Measurements from ENCODE around the gene TRIM24.

TRIM24 gene

GRCh38 chr7:138538518-138538917, 78.5 kb downstream of the TRIM24 start:
- no peak for DNase-seq (ENCODE audit: low read depth, low spot score)

DNA sequence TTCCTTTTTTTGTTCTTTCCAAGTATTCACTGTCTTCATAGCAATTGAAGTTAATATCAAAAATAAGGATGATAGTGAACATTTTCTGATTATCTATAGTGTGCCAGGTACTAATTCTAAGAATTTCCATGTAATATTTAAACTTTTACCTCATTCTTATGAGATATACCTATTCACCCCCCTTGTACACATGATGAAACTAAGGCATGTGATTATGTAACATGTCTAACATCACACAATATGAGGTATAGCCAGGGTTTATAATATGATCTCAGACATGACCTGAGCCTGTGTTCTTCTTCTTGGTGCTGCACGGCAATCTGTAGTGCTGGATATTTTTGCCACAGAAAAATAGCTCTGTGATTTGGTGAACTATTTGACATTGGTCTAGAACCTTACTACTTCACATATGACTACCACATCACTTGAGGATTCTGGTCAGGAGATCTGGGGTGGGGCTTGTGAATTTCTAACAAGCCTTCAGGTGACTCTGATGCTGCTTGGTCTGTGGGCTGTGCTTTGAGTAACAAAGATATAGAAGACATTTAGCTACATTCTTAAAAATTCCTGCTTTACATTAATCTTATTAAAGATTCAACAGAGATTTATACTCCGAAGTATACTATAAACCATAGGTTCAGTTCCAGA, 79.1 kb downstream of the TRIM24 start:
- no peak for DNase-seq (ENCODE audit: low read depth, low spot score)

- DNase-seq (ENCODE audit: low read depth, low spot score), result no peak
Observed at GRCh38 chr7:138542183-138542582, 82.1 kb downstream of the TRIM24 start.

- no peak for DNase-seq (ENCODE audit: low read depth, low spot score)
Observed at GRCh38 chr7:138543739-138544138, 83.7 kb downstream of the TRIM24 start.

GRCh38 chr7:138545123-138545522, 85.1 kb downstream of the TRIM24 start:
- DNase-seq (ENCODE audit: low read depth, low spot score), result no peak

GRCh38 chr7:138546064-138546619, 86.1 kb downstream of the TRIM24 start:
- DNase-seq (ENCODE audit: low read depth, low spot score), result no peak

DNA sequence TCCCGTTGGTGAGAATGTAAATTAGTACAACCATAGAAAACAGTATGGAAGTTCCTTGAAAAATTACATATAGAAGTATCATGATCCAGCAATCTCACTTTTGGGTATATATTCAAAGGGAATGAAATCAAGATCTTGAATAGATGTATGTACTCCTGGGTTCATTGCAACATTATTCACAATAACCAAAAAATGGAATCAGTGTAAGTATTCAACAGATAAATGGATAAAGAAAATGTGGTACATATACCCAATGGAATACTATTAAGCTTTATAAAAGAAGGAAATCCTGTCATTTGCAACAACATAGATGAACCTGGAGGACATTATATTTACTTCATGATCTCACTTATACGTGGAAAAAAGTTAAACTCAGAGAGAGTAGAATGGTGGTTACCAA, 86.8 kb downstream of the TRIM24 start:
- no peak for DNase-seq (ENCODE audit: low read depth, low spot score)

GRCh38 chr7:138549082-138549481, 89.0 kb downstream of the TRIM24 start:
- no peak for DNase-seq (ENCODE audit: low read depth, low spot score)

DNA sequence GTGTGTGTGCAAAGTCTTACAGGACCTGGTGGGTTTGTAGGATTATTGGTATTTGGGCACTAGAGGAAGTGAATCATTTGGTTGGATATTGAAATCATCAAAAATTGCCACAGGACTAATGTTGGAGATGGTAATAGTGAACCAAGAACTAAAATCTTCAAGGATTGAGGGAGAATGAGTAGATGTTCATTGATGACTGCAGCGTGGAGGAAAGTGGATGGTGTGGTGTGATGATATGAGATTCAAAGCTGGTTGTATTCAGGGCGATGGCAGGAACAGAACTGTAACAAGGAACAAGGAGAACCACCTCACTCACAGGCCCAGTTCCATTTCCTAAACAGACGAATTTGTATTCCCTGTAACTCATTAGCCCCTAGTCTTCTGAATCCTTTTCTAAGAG, 90.3 kb downstream of the TRIM24 start:
- DNase-seq (ENCODE audit: low read depth, low spot score), result no peak

DNA sequence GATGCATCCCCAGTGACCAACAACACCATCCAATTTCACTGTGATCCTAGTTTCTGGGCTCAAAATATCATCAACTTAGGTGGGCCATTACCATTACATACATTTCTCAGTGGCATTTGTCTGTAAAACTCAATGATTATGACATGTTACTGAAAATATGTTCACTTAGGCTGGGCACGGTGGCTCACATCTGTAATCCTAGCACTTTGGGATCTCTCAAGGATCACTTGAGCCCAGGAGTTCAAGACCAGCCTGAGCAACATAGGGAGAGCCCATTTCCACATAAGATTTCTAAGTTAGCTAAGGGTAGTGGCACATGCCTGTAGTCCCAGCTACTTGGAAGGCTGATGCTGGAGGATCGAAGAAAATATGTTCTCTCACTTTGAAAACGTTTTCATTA, 91.0 kb downstream of the TRIM24 start:
- DNase-seq (ENCODE audit: low read depth, low spot score), result no peak

DNA sequence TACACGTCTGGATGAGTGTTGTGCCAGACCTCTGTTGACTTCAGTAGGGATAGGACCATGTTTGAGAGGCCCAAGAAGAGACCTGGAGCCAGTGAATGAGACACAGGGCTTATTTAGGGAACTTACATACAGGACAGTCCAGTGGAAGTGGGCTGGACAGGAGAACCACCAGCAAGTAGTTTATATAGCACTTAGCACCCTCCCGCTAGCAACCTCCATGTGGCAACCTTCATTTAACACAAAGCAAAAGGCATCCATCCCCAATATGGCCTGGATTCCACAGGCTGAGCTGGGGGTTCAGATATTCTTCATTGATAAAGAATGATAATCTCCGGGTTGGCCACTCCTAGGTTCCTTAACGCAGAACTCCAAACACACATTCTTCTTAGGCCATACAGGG, 93.7 kb downstream of the TRIM24 start:
- DNase-seq (ENCODE audit: low read depth, low spot score), result no peak

DNA sequence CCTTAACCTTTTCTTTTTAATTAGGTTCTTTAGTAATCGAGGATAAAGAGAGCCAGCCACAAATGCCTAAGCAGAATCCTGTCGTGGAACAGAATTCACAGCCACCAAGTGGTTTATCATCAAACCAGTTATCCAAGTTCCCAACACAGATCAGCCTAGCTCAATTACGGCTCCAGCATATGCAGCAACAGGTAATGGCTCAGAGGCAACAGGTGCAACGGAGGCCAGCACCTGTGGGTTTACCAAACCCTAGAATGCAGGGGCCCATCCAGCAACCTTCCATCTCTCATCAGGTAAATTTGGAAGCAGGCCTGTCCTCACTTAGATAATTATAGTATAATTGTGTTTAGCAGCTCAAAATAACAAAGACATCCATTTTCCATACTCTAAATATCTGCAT, 94.6 kb downstream of the TRIM24 start:
- DNase-seq (ENCODE audit: low read depth, low spot score), result no peak

DNA sequence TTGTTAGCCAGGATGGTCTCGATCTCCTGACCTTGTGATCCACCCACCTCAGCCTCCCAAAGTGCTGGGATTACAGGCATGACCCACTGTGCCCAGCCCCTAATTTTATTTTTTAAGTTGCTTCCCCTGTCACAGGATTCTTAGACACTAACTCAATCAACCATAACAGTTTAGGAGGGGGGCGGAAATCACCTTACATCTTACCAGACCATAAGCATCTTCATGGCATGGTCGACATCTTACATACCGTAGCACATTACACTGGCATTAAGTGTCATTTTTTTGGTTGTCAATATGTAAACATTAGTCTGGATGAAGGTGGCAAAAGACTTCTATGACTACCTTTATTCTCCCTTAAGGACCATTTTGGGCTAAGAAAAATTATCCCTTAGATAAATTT, 95.6 kb downstream of the TRIM24 start:
- DNase-seq (ENCODE audit: low read depth, low spot score), result no peak

DNA sequence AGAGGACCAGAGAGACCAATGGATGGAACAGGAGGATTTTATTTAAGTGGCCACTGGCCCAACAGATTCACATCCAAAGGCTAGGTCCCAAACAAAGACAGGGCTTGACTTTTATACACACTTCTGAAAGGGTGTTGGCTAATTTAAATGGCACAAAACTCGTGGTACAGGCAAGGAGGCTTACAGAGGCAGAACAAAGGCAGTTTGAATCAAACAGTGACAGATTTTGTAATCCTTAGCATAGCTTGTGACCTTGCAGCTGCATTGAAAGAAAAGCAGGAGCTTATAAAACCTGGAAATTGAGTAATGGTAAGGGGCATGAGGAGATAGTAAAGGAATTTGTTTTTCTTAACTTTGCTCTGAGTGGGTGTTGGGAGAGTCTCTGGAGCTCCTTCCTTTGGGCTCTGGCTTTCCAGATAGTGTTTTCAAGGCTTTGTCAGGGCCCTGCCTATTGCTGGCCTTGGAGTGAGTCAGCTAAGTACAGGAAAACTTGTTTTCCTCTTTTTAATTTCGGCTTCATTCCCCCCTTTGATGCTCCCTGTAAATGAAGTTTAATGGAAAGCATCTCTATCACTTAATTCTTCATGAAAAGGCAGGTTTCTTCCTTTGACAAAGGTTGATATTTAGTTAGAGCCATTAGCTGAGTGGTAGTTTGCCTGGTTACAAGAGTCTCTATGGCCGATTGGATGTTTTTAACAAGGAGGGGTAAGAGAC, 96.9 kb downstream of the TRIM24 start:
- DNase-seq (ENCODE audit: low read depth, low spot score), result no peak

DNA sequence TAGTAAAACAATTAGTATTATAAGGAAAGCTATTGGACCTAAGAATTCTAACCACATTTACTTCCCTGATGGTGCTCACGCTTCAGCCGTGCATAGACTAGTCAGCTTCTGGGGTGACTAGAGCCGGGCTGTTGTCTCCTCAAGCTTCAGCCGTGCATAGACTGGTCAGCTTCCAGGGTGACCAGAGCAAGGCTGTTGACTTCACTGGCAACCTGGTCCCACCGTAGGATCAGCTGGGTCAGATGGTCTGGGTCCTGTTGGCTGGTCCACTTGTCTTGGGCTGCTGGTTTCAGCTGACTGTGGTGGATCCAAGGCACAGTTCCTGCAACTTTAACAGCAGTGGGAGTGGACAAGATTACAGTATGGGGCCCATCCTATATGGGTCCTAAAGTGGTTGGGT, 99.4 kb downstream of the TRIM24 start:
- no peak for DNase-seq (ENCODE audit: low read depth, low spot score)

GRCh38 chr7:138563808-138564207, 103.7 kb downstream of the TRIM24 start:
- peak; percentile 15 for DNase-seq (ENCODE audit: low read depth, low spot score)

GRCh38 chr7:138564365-138564764, 104.3 kb downstream of the TRIM24 start:
- peak; percentile 35 for DNase-seq (ENCODE audit: low read depth, low spot score)

GRCh38 chr7:138565071-138565450, 105.0 kb downstream of the TRIM24 start:
- no peak for DNase-seq (ENCODE audit: low read depth, low spot score)

GRCh38 chr7:138565451-138566114, 105.5 kb downstream of the TRIM24 start:
- DNase-seq (ENCODE audit: low read depth, low spot score), result peak; percentile 44

DNA sequence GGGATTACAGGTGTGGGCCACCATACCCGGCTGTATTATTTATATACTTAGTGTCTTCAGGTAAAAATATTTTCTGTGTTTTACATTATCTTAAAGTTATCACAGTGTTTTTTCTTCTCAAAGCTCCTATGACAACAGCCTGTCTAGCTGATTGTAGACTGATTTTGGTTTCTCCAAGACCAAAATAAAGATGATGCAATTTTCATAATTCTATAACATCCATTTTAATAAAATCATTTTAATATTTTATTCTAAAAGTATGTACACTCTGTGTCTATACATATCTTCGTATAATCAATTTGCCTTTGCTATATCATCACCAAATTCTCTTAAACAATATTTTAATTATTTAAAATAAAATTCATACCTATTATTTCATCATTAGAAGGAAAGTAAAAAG, 108.6 kb downstream of the TRIM24 start:
- no peak for DNase-seq (ENCODE audit: low read depth, low spot score)

DNA sequence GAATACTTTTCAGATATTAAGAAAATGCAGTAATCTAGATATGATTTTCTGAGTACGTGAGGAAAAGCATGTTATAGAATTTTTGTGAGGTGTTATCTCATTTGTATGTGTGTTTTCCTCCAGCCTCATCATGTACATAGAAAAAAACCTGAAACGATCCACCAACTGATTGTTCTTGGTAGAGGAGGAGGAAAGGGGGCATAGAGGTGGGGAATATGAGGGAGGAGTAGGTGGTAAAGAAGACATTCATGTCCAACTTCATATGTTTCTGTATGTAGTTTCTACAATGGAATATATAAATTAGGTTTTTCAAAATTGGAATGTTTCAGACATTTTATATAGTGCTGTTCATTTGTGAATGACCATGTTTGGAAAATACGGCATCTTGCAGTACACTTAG, 109.4 kb downstream of the TRIM24 start:
- DNase-seq (ENCODE audit: low read depth, low spot score), result no peak

DNA sequence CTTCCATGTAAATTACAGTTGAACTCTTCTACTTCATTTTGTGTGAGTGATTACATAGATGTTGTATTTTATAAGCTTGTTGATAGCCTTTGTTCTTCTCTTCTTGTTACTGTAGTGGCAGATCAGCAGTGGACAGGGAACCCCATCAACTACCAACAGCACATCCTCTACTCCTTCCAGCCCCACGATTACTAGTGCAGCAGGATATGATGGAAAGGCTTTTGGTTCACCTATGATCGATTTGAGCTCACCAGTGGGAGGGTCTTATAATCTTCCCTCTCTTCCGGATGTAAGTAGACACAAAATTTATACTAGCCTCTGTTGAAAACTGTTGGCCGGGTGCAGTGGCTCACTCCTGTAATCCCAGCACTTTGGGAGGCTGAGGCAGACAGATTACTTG, 110.7 kb downstream of the TRIM24 start:
- DNase-seq (ENCODE audit: low read depth, low spot score), result no peak

DNA sequence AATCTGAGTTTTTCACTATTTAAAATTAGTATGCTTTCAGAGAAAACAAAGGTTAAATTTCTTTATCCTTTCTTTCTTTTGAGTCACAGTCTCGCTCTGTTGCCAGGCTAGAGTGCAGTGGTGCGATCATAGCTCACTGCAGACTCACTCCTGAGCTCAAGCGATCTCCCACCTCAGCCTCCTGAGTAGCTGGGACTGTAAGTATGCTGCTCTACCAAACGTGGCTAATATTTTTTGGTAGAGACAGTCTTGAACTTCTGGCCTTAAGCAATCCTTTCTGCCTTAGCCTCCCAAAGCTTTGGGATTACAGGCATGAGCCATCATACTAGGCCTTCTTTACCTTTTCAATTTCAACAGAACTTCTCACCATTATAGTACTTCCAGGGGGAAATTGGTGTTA, 113.7 kb downstream of the TRIM24 start:
- DNase-seq (ENCODE audit: low read depth, low spot score), result no peak
